NCI-H128 (cell line): ENCODE results near the gene JPT1.
"Not testable (repeated sequence)": the region's sequence is repeated elsewhere in the genome, so short reads cannot be mapped to it uniquely, and the experiment has no call there.

Experiments
- DNase-seq: peaks from one replicate; lab custom pipeline; 2025; ENCODE audit not compliant: unreplicated experiment; lab: John Stamatoyannopoulos, UW

Gene JPT1

GRCh38 chr17:75158480-75158879 is 4.2 kb upstream of the JPT1 start:
- not testable (repeated sequence) for DNase-seq

GRCh38 chr17:75155191-75155601 is 884 bp upstream of the JPT1 start:
- DNase-seq, result no peak

- no peak for DNase-seq
Observed at GRCh38 chr17:75153780-75154194, 525 bp downstream of the JPT1 start.

GRCh38 chr17:75152922-75153779 is 1.2 kb downstream of the JPT1 start:
- no peak for DNase-seq

- no peak for DNase-seq
Observed at GRCh38 chr17:75152523-75152921, 1.8 kb downstream of the JPT1 start.

GRCh38 chr17:75151930-75152329 is 2.4 kb downstream of the JPT1 start:
- DNase-seq, result no peak

- no peak for DNase-seq
Observed at GRCh38 chr17:75147878-75148546, 6.3 kb downstream of the JPT1 start.

GRCh38 chr17:75146592-75146991 is 7.7 kb downstream of the JPT1 start:
- no peak for DNase-seq

GRCh38 chr17:75144816-75145512 is 9.3 kb downstream of the JPT1 start:
- DNase-seq, result no peak

- DNase-seq, result no peak
Observed at GRCh38 chr17:75142236-75142971, 11.9 kb downstream of the JPT1 start.

- no peak for DNase-seq
Observed at GRCh38 chr17:75138519-75138918, 15.8 kb downstream of the JPT1 start.

- not testable (repeated sequence) for DNase-seq
Observed at GRCh38 chr17:75137762-75138161, 16.6 kb downstream of the JPT1 start.

- DNase-seq, result no peak
Observed at GRCh38 chr17:75135946-75136345, 18.4 kb downstream of the JPT1 start.

- no peak for DNase-seq
Observed at GRCh38 chr17:75135452-75135851, 18.9 kb downstream of the JPT1 start.

GRCh38 chr17:75133607-75134347 is 20.5 kb downstream of the JPT1 start:
- not testable (repeated sequence) for DNase-seq

GRCh38 chr17:75133001-75133400 is 21.3 kb downstream of the JPT1 start:
- DNase-seq, result no peak

GRCh38 chr17:75132018-75133000 is 22.0 kb downstream of the JPT1 start:
- not testable (repeated sequence) for DNase-seq

- DNase-seq, result peak; percentile 41
Observed at GRCh38 chr17:75131278-75132017, 22.9 kb downstream of the JPT1 start, which contains the start of gene NT5C. NT5C (minus strand) TSS chr17:75131742; CDS start chr17:75131707, 35 bp downstream.
